H9 (cell line): ENCODE measurements around the gene PRR29. TPM values are rescaled to one million over a fixed set of nuclear protein-coding genes. Genes with fewer than 3 reads are reported as not detected.

Source experiments
- DNase-seq: peaks from one replicate; pipeline ENCODE4 v3.0.0-alpha.2; 2017
- H2AFZ ChIP-seq: one replicate; pipeline ENCODE4 v1.6.1; 2013; ENCODE audit warnings: mild to moderate bottlenecking, low read length, control low read depth, moderate library complexity
- H2AK5ac ChIP-seq: 2 replicates; pipeline ENCODE4 v1.6.1; 2013; ENCODE audit warnings: low read length, control low read depth, mixed read lengths; ENCODE audit not compliant: insufficient read length
- H2BK120ac ChIP-seq: one replicate; pipeline ENCODE4 v1.6.1; 2013; ENCODE audit warnings: low read depth, mild to moderate bottlenecking, low read length, control low read depth, inconsistent platforms; ENCODE audit not compliant: poor library complexity, severe bottlenecking
- H2BK12ac ChIP-seq: 2 replicates; pipeline ENCODE4 v1.6.1; 2013; ENCODE audit warnings: low read length, control low read depth, mixed read lengths, low read depth; ENCODE audit not compliant: insufficient read length
- H2BK15ac ChIP-seq: 2 replicates; pipeline ENCODE4 v1.6.1; 2013; ENCODE audit warnings: low read depth, low read length, control low read depth
- H2BK20ac ChIP-seq: one replicate; pipeline ENCODE4 v1.6.1; 2013; ENCODE audit warnings: low read depth, mild to moderate bottlenecking, low read length, control low read depth, inconsistent platforms; ENCODE audit not compliant: poor library complexity, severe bottlenecking
- H2BK5ac ChIP-seq: 2 replicates; pipeline ENCODE4 v1.6.1; 2013; ENCODE audit warnings: low read length, control low read depth, mixed read lengths; ENCODE audit not compliant: insufficient read length
- H3K14ac ChIP-seq: 2 replicates; pipeline ENCODE4 v1.6.1; 2013; ENCODE audit warnings: low read length, control low read depth; ENCODE audit not compliant: insufficient read depth
- H3K18ac ChIP-seq: 2 replicates; pipeline ENCODE4 v1.6.1; 2013; ENCODE audit warnings: low read depth, mild to moderate bottlenecking, mixed read lengths, low read length, control low read depth; ENCODE audit not compliant: insufficient read length
- H3K23ac ChIP-seq: 2 replicates; pipeline ENCODE4 v1.6.1; 2013; ENCODE audit warnings: low read length, control low read depth, mixed read lengths, low read depth; ENCODE audit not compliant: insufficient read length
- H3K23me2 ChIP-seq: 2 replicates; pipeline ENCODE4 v1.6.1; 2013; ENCODE audit warnings: low read depth, mild to moderate bottlenecking, mixed read lengths, low read length, control low read depth; ENCODE audit not compliant: insufficient read length, poor library complexity, severe bottlenecking
- H3K27ac ChIP-seq: 2 replicates; pipeline ENCODE4 v1.5.1; 2013; ENCODE audit warnings: low read length, control low read depth, mixed read lengths, low read depth; ENCODE audit not compliant: insufficient read length
- H3K27me3 ChIP-seq: 2 replicates; pipeline ENCODE4 v1.6.1; 2013; ENCODE audit warnings: low read length, control low read depth, inconsistent platforms; ENCODE audit not compliant: insufficient read depth
- H3K4ac ChIP-seq: 2 replicates; pipeline ENCODE4 v1.6.1; 2013; ENCODE audit warnings: low read depth, mild to moderate bottlenecking, control low read depth, inconsistent platforms, low read length, moderate library complexity
- H3K4me1 ChIP-seq: 2 replicates; pipeline ENCODE4 v1.6.1; 2013; ENCODE audit warnings: low read length, control low read depth, inconsistent platforms; ENCODE audit not compliant: insufficient read depth
- H3K4me2 ChIP-seq: 2 replicates; pipeline ENCODE4 v1.6.1; 2013; ENCODE audit warnings: low read length, control low read depth, mixed read lengths; ENCODE audit not compliant: insufficient read length, insufficient read depth
- H3K56ac ChIP-seq: 2 replicates; pipeline ENCODE4 v1.6.1; 2013; ENCODE audit warnings: low read depth, mild to moderate bottlenecking, mixed read lengths, low read length, control low read depth; ENCODE audit not compliant: insufficient read length
- H3K79me1 ChIP-seq: 2 replicates; pipeline ENCODE4 v1.6.1; 2013; ENCODE audit warnings: low read depth, mild to moderate bottlenecking, moderate library complexity, low read length, control low read depth, inconsistent platforms; ENCODE audit not compliant: insufficient read depth, poor library complexity, severe bottlenecking
- H3K79me2 ChIP-seq: 2 replicates; pipeline ENCODE4 v1.6.1; 2013; ENCODE audit warnings: low read length, control low read depth, inconsistent platforms; ENCODE audit not compliant: insufficient read depth
- H3K9ac ChIP-seq: 2 replicates; pipeline ENCODE4 v1.6.1; 2013; ENCODE audit warnings: low read length, control low read depth, mixed read lengths; ENCODE audit not compliant: insufficient read length; ENCODE audit errors: extremely low read depth
- H3K9me3 ChIP-seq: one replicate; pipeline ENCODE4 v1.6.1; 2013; ENCODE audit warnings: low read depth, low read length, inconsistent platforms; ENCODE audit not compliant: control insufficient read depth
- H3T11ph ChIP-seq: one replicate; pipeline ENCODE4 v1.6.1; 2013; ENCODE audit warnings: mild to moderate bottlenecking, low read length, control low read depth, inconsistent platforms
- H4K20me1 ChIP-seq: one replicate; pipeline ENCODE4 v1.6.1; 2013; ENCODE audit not compliant: control insufficient read depth, insufficient read length, insufficient read depth
- H4K5ac ChIP-seq: 2 replicates; pipeline ENCODE4 v1.6.1; 2013; ENCODE audit warnings: low read depth, mild to moderate bottlenecking, mixed read lengths, low read length, control low read depth; ENCODE audit not compliant: insufficient read length
- H4K8ac ChIP-seq: replicated peaks from 2 replicates; pipeline ENCODE4 v1.6.1; 2013; ENCODE audit warnings: low read length, control low read depth, mixed read lengths, low read depth; ENCODE audit not compliant: insufficient read length
- H4K91ac ChIP-seq: 2 replicates; pipeline ENCODE4 v1.6.1; 2013; ENCODE audit warnings: low read depth, mild to moderate bottlenecking, moderate library complexity, mixed read lengths, low read length, control low read depth; ENCODE audit not compliant: insufficient read length
- H3K27ac Mint-ChIP-seq, 3 experiments: 2 replicates in 2 of 3; 3 replicates in 1 of 3; pipeline ENCODE4 v1.8.0; 2020 to 2021; ENCODE audit warnings: mixed read lengths in 3 of 3, mild to moderate bottlenecking in 1 of 3, moderate library complexity in 1 of 3
- H3K27me3 Mint-ChIP-seq: 2 replicates; pipeline ENCODE4 v1.8.0; 2021; ENCODE audit warnings: low read depth, mild to moderate bottlenecking, moderate library complexity, mixed read lengths
- H3K36me3 Mint-ChIP-seq, 3 experiments: 2 replicates in 2 of 3; 3 replicates in 1 of 3; pipeline ENCODE4 v1.8.0; 2020 to 2021; ENCODE audit warnings: low read depth in 3 of 3, mixed read lengths in 3 of 3; ENCODE audit not compliant: insufficient read depth in 1 of 3
- H3K4me1 Mint-ChIP-seq, 2 experiments: 2 replicates each; pipeline ENCODE4 v1.8.0; 2020; ENCODE audit warnings: mixed read lengths in 2 of 2
- H3K4me3 Mint-ChIP-seq, 2 experiments: 2 replicates in 1 of 2; 3 replicates in 1 of 2; pipeline ENCODE4 v1.8.0; 2020 to 2021; ENCODE audit warnings: mild to moderate bottlenecking in 2 of 2, mixed read lengths in 2 of 2, moderate library complexity in 1 of 2
- H3K9me3 Mint-ChIP-seq, 2 experiments: 2 replicates in 1 of 2; 3 replicates in 1 of 2; pipeline ENCODE4 v1.8.0; 2020; ENCODE audit warnings: mild to moderate bottlenecking in 2 of 2, mixed read lengths in 2 of 2, moderate library complexity in 1 of 2
- WGBS: extraction: QIAGEN DNeasy Blood & Tissue Kit; methylation state at CpG from one replicate; pipeline ENCODE4 v1.1.7; 2013; ENCODE audit warnings: missing lambda C conversion rate, low lambda C conversion rate, mixed read lengths; ENCODE audit not compliant: insufficient read length; ENCODE audit errors: extremely low coverage; 5-methylcytosine and 5-hydroxymethylcytosine counted together
- total RNA-seq: library from RNA; stranded (reverse); gene quantifications from 2 replicates; pipeline ENCODE4 v1.2.1, GENCODE V29; 2021
- TF ChIP-seq, protein P1 (sequence below): fragments of 200-600 bp; sonication (generic); conservative IDR thresholded peaks from 3 replicates; pipeline ENCODE4 v1.8.0; 2021; ENCODE audit warnings: antibody characterized with exemption, mild to moderate bottlenecking

The PRR29 gene
- total RNA-seq, 1 experiment from 2014 or later = 0.87 TPM

DNA sequence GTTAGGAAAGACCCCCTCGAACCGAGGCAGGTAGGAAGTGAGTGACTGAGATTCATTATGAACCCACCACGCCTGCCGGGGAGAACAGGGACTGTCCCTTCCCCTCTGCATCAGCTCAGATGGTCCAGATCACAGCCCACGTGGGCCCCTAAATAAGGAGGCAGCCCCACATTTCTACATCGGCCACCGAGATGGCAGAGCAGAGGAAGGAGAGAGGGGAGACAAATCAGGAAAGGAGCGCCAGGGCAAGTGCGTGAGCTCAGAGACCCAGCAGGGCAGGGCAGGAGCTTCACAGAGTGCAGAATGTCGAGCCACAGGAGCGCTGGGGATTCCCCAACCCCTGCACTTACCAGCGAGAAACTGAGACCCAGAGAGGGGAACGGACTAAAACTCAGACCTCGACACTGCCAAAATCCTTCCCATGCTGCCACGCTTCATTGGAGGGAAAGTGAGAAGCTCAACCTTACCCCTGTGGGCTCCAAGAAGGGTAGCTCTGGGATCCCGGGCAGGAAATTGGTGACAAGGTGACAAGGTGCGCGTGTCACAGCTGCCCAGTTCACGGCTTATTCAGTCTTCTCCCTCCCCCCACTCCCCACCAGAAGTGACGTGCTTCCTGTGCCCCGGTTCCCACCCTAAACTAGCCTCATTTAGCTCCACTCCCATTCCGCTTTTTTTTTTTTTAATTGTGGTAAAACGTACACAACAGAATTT lies 22.1 kb downstream of the PRR29 start, which contains the start of gene ICAM2:
ICAM2 (minus strand) TSS at position 578 of the 711 bp plus-strand sequence. CDS start 13,942 bp downstream, outside the sequence.
- no peak within 1 kb of the TSS for H2BK120ac ChIP-seq
- H4K8ac ChIP-seq = no peak within 1 kb of the TSS
- no peaks in the 10 kb centered on the region for H4K20me1 ChIP-seq
- H3K4me1 ChIP-seq = no peaks in the 10 kb centered on the region
- no peak within 1 kb of the TSS for H3K27ac ChIP-seq
- H3T11ph ChIP-seq = no peak within 1 kb of the TSS
- no peaks in the 10 kb centered on the region for H3K79me1 ChIP-seq
- no peak within 1 kb of the TSS for H4K5ac ChIP-seq
- no peak within 1 kb of the TSS for H2BK15ac ChIP-seq
- no peak within 1 kb of the TSS for H3K56ac ChIP-seq
- H3K4me2 ChIP-seq = peak within 1 kb of the TSS; percentile 32
- H2BK12ac ChIP-seq = no peak within 1 kb of the TSS
- H2AK5ac ChIP-seq = no peak within 1 kb of the TSS
- H3K4ac ChIP-seq = no peak within 1 kb of the TSS
- Mint-ChIP-seq H3K4me1 (peaks cover 3 to 4% of the 10 kb centered on the region in 2 experiments), H3K27me3 (peaks cover 12% of the 10 kb centered on the region), H3K36me3 (no peaks in the 10 kb centered on the region), H3K9me3 (peaks cover 0 to 2% of the 10 kb centered on the region in 2 experiments; a peak in 1 of 5 replicates), H3K27ac (no peak within 1 kb of the TSS), H3K4me3 (peak within 1 kb of the TSS; percentile 45 to 70)
- WGBS = no CpG with 5 or more reads among the region's 23 CpGs
- no peak within 1 kb of the TSS for H2AFZ ChIP-seq
- TF ChIP-seq, protein P1, sequence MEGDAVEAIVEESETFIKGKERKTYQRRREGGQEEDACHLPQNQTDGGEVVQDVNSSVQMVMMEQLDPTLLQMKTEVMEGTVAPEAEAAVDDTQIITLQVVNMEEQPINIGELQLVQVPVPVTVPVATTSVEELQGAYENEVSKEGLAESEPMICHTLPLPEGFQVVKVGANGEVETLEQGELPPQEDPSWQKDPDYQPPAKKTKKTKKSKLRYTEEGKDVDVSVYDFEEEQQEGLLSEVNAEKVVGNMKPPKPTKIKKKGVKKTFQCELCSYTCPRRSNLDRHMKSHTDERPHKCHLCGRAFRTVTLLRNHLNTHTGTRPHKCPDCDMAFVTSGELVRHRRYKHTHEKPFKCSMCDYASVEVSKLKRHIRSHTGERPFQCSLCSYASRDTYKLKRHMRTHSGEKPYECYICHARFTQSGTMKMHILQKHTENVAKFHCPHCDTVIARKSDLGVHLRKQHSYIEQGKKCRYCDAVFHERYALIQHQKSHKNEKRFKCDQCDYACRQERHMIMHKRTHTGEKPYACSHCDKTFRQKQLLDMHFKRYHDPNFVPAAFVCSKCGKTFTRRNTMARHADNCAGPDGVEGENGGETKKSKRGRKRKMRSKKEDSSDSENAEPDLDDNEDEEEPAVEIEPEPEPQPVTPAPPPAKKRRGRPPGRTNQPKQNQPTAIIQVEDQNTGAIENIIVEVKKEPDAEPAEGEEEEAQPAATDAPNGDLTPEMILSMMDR = no peak
- H3K18ac ChIP-seq = peak within 1 kb of the TSS; percentile 35
- H3K27me3 ChIP-seq = no peaks in the 10 kb centered on the region; the same call in 1 of the 2 replicates
- H3K9ac ChIP-seq = no peak within 1 kb of the TSS
- DNase-seq = no peak
- H3K14ac ChIP-seq = peak within 1 kb of the TSS; percentile 58; the same call in 1 of the 2 replicates
- H2BK20ac ChIP-seq = no peak within 1 kb of the TSS
- H3K9me3 ChIP-seq = no peaks in the 10 kb centered on the region
- H2BK5ac ChIP-seq = no peak within 1 kb of the TSS
- H3K23ac ChIP-seq = no peak within 1 kb of the TSS
- no peak within 1 kb of the TSS for H4K91ac ChIP-seq
- H3K79me2 ChIP-seq = no peaks in the 10 kb centered on the region
- H3K23me2 ChIP-seq = peaks cover 3% of the 10 kb centered on the region
